ENCODE measurements around the gene KLF9.

DNA sequence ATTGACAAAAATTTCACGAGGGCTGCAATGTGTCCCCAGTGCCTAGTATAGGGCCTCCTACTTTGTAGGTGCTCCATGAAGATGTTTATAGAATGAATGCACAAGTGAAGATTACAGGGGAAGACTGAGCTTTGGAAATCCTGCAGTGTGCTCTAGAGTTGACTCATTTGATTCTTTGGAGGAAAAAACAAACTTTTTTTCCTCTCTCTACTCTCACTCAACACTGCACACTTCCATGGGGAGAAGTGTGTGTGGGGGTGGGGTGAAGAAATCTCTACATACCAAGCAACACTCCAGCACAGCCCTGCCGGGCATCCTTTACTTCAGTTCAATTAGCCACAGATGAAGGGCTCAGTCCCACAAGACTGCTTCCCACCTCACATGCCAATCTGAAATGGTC, 49.4 kb upstream of the KLF9 start:
- TF ChIP-seq, protein P1, sequence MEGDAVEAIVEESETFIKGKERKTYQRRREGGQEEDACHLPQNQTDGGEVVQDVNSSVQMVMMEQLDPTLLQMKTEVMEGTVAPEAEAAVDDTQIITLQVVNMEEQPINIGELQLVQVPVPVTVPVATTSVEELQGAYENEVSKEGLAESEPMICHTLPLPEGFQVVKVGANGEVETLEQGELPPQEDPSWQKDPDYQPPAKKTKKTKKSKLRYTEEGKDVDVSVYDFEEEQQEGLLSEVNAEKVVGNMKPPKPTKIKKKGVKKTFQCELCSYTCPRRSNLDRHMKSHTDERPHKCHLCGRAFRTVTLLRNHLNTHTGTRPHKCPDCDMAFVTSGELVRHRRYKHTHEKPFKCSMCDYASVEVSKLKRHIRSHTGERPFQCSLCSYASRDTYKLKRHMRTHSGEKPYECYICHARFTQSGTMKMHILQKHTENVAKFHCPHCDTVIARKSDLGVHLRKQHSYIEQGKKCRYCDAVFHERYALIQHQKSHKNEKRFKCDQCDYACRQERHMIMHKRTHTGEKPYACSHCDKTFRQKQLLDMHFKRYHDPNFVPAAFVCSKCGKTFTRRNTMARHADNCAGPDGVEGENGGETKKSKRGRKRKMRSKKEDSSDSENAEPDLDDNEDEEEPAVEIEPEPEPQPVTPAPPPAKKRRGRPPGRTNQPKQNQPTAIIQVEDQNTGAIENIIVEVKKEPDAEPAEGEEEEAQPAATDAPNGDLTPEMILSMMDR (IDR thresholded peaks at IDR 0.05) = no peak
- TF ChIP-seq POLR2AphosphoS5 (IDR thresholded peaks at IDR 0.05) = no peak
